Stimulated activated CD8-positive, alpha-beta memory T cell treated with anti-CD3 and anti-CD28 coated beads, Interleukin-15, amount 100 ng/mL, for 48 hours (primary cell): ENCODE results near the gene NEK9.
"Not testable (repeated sequence)": the region's sequence is repeated elsewhere in the genome, so short reads cannot be mapped to it uniquely, and the experiment has no call there.

ENCODE experiments used
- DNase-seq, 2 donors: peaks; one replicate each; pipeline ENCODE4 v3.0.0-alpha.2; 2020; ENCODE audit warnings: low read depth in 2 of 2

Gene NEK9

DNA sequence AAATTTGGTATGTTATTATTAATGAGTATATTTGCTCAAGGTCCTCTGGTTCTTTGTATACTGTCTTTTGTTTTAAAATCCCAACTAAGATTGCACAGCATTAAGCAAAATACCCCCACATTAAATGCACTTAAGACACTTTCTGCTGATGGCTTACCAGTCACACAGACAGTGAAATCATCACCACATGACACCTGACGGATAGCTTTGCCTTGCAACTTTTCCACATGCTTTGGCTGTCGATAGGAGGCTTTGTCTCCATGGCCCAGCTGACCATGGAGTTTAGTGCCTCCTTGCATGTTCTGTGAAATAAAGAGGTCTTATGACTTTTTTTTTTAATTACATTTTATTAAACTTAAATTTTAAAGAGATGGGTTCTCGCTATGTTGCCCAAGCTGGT, 19.7 kb downstream of the NEK9 start:
- no peak for DNase-seq

DNA sequence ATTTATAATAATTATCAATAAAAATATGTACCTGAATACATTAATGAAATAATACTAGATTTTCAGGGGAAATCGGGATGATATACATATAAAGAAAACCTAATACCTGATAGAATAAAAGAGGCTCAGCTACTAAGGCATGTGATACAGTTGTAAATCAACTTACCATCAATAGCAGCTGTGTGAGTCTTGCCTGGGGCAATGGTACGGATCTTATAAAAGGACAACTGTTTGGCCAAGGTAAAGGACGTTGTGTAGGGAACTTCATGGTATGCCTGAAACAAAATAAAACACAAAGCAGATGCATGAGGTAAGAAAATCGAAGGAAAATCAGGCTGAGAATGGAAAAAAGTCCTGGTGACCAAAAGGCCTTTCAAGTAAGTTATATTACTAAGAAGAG, 25.4 kb downstream of the NEK9 start:
- DNase-seq = no peak

DNA sequence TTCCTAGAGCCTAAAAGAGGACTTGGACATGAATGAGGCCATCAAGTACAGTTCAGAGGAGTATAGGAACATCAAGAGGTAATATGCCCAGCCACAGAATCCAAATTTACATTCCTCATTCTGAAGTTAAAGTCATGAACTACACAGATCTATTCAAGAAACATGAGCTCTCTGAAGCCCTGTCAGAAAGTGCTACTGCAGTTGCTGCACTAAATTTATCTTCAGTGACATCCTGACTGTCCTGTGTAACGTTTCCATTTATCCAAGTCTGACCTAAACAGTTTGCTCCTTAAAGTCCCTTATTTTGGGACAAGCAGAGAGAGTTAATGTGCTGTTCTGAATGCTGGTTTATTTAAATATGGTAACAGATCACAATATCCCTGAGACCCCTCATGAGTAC, 28.2 kb downstream of the NEK9 start:
- DNase-seq = no peak

DNA sequence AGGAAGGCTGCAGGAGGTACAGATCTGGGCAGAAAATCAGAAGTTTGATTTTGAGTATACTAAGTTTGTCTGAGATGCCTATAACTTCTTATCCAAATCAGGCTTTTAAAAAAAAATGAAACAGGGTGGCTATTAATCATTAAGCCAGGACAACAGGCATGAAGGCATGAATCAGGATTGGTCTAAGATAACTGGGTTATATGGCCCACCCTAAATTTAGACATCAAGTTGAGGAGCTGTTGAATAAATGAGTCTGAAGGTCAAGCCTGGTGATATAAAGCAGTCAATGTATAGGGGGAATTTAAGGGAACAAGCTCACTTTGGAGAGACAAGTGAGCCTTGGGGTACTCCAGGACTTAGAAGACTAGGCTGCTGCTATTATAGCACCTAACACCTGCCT, 28.6 kb downstream of the NEK9 start:
- DNase-seq = no peak

DNA sequence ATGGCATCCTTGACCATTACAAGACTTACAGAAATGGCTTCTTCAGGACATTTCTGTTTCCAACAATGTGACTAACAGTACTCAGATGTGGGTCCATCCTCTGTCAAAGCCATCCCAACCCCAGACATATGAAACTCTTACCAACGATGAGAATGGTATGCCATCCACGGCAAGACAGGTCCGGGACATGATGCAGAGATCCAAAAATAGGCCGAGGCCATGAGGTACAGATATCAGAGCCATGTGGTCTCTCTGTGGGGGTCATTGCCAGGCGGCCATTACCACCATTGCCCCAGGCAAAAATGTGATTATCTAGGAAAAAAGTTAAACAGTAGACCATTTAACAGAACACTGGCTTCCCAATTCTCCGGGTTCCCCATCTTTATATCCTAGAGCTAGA, 29.9 kb downstream of the NEK9 start:
- no peak for DNase-seq

DNA sequence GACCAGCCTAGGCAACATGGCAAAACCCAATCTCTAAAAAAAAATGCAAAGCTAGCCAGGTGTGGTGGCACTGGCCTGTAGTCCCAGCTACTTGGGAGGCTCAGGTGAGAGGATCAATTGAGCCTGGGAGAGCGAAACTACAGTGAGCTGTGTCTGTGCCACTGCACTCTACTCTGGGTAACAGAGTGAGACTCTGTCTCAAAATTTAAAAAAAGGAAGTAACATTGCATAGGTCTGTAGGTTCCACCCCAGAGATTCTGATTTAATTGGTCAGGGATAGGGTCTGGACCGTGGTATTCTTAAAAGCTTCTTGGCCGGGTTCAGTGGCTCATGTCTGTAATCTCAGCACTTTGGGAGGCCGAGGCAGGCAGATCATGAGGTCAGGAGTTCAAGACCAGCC, 31.2 kb downstream of the NEK9 start:
- no peak for DNase-seq

DNA sequence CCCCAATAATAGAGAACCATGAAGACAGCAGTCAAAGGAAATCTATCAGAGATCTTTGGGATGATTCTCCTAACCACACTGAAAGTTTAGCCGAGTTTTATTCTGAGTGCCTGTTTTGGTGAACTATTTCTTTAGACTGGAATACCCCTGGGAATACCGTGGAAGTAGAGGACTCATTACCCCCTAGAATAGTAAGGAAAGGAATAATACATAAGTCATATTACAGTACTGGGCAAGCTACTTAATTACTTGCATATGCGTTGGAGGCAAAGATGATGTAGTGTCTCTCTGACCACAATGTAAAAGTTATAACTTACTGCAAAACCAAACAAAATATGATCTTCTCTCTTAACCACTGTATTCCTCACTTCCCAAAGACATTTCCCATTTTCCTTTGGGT, 32.0 kb downstream of the NEK9 start:
- DNase-seq = no peak

DNA sequence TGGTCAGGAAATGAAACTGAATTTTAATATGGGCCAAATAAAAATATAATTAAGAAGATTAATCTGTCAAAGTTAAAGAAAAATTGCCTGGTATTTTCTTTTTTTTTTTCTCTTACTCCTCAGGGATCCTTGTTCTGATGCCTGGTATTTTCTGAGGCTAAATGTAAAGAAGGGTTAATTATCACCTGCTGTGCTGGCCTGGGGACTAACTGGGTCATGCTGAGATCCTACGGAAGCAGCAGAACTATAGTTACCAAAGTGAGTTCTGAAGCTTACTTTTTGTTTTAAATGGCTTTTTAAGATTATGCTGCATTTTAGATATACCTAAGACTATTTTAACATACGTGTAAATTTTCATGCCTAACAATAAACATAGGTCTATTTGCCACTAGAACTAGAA, 34.1 kb downstream of the NEK9 start:
- no peak for DNase-seq

DNA sequence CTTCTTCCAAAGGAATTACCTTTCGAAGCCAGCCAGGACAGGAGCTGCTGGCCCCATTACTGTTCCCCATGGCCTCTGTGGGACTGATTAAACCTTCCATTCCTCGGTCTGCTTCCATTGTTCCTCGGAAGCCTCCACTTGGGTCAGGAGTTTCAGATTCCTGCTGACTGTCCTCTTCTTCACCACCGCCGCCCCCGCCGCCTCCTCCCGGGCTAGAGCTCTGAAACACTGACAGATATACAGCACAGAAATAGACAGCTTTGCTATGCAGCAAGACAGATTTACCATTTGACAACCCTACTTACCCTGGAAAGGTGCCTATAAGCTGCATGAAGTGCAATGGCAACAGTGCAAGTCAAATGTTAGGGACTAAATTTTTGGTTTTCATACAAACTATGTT, 35.6 kb downstream of the NEK9 start:
- no peak for DNase-seq

DNA sequence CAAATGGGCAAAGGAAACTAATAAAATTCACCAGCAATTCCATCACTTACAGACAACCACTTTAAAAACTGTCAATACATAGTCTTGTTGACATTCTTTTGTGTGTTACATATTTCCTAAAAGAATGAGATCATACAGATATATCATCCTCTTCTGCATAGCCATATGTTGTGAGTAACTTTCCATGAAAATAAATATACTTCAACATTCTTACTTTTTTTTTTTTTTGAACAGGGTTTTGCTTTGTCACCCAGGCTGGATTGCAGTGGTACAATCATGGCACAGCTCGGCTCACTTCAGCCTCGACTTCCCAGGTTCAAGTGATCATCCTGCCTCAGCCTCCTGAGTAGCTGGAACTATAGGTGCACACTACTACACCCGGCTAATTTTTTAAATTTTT, 36.5 kb downstream of the NEK9 start:
- no peak for DNase-seq

DNA sequence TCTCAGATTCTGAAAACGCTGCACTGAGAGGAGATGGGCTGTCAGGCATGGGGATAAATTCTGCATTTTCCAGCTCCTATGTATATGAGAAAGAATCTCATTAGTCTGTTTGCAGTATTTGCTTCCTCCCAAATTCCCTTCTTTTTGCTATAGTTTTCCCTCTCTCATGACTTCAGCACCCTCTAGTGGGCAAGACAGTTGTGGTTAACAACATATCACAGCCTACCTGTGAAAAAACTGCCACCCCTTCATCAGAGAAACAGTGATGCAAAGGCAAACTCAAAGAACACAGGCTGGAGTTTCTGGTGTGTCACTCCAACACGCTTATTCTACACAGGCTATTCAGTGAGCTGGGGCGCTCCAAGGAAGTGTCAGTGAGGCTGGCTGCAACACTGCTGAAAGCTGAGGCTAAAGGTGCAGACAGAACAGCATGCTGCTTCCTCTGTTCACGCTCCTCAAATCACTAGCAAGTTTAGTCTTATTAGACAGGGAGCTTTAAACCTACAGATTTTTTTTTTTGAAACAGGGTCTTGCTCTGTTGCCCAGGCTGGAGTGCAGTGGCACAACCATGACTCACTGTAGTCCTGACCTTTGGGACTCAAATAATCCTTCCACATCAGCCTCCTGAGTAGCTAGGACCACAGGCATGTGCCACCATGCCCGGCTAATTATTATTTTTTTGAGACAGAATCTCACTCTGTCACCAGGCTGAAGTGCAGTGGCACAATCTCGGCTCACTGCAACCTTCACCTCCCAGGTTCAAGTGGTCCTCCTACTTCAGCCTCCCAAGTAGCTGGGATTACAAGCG, 38.1 kb downstream of the NEK9 start:
- DNase-seq = peak in 1 of 2 donors; percentile 4

DNA sequence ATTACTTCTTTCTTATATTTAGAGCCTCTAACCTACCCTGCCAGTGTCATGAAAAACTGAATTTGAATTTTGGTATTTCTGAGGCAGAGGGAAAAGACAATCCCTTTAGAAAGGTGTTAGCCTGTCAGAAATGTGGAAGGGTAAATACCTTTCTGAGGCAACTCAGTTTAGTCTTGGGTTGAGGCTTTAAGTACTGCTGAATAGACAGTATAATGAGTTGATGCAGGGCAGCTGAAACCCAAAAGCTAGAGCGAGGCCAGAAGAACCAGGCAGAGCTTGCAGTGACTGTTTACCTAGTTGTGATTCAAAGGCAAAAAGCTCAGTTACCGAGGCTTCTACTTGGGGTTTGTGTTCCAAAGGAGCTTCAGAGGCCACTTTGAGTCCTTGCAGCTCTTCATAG, 38.7 kb downstream of the NEK9 start:
- DNase-seq = no peak

DNA sequence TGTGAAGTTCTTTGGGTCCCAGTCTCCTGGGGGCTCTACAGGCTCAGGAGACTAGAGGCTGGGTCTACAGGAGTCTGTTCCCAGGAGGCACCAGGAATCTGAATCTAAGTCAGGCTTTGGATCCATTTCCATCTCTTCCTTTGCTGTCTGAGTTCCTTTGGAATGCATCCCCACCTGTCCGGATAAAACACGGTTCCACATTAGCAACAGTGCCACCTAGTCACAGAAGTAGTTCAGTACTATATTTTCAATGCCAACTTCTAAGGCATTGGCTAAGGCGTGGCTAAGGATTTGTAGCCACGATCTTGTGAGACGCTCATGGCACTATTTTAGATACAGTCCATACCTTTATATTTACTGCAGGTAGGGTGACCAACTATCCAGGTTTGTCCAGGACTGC, 42.3 kb downstream of the NEK9 start:
- no peak for DNase-seq

DNA sequence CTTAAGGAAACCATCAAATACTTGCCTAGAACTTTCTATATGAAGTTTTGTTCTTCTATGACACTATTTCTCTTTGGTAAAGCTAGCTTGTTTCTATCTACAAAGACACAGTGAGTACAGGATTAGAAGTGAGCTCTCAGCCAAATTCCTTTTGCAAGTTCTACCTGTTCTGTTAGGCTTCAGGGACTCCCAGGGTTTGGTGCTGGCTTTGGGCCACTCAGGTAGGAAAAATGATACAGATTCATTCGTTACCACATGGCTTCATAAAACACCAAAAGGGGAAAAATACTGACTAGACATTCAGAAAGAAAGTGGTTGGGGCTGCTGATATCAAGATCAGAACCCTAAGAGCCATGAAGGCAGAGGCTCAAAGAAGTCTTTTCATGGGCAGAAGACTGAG, 43.6 kb downstream of the NEK9 start:
- DNase-seq = no peak

DNA sequence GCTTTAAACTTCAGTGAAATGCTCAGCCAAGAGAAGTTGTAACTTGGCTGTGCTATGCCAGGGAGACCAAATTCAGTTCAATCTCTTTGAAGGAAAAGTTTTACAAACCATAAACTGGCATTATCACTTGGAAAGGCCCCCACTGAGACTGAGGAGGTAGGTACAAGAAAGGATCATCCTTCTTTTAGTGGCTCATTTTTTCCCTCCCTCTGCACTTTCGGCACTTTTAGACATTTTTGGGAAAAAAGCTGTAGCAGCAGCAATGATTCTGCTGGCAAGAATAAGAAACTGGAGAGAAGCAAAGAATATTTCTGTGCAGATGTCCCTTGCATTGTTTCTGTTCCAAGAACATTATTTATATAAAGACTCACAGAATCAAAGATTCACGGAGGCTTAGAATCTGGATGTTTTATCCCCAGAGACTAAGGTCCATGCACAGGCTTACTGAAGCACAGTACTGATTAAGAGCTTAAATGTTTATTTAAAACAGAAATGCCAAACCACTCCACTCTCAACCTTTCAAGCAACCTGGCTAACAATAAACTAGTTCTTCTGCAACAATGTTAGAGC, 45.1 kb downstream of the NEK9 start:
- DNase-seq = no peak

DNA sequence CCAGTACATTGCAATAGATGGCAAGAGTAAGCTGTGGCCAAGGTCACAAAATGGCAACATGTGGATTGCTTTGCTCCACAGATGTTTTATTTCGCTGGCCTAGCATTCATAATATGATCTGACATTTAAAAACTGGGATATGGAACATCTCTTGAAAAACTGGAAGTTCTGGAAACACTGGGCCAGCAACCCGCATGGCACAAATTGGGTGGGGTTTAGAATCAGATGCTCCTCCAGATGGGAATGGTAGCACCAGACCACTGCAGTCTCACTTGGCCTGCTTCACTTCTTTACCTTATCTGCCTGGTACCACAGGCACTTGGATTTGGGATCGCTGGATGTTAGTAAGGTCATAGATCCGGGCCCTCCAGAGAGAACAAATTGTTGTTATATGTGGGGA, 47.3 kb downstream of the NEK9 start:
- no peak for DNase-seq

DNA sequence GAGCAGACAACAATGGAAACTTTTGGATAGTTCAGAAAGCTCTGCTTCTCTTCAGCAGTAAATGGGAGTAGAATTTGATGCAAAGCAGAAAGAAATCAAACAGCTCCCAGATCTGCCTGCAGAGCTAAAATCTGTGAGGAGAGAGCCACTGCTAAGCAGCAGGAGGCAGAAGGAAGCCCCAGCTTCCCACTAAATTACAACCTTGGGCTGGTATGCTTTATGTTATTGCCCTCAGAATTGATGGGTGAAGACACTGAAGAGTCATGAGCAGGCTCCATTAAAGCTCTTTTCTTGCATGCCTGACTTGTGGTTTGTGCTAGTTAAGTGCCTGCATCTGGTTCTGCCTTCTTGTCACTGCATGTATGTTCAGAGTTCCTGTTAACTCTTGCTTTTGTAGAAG, 49.1 kb downstream of the NEK9 start:
- DNase-seq = no peak

DNA sequence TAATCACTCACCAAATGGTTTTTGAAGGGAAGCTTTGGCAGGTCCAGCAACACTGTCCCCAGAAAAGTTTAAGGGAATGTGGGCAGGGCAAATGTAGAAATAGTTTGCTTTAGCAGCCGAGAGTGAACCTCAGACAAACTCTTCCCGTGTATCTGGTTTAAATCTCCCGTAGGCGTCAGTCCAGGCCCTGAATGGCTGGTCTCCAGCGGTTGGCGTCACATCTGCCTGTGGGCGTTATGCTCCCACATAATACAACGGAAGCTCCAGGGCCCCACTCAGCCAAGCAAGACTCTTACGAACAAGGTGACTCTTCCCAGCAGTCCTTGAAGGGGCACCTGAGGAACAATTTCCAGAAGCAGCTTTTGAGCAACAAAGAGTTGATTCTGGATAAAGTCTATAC, 56.5 kb downstream of the NEK9 start:
- DNase-seq = no peak

DNA sequence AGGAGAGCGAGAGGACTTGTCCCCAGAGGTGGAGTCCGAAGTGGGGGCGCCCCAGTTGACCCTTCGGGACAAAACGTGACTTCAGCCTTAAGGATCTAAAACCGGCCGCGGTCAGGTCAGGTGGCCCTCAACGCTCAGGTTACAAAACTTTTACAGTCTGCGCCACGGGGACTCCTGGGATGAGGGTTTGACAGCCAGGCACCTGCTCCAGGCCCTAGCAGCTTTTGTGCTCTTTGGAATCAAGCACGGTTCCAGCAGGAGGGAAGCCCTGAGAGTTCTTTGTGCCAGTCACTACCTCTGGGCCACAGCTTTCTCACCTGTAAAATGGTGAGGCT, 57.1 kb downstream of the NEK9 start:
- no peak for DNase-seq

DNA sequence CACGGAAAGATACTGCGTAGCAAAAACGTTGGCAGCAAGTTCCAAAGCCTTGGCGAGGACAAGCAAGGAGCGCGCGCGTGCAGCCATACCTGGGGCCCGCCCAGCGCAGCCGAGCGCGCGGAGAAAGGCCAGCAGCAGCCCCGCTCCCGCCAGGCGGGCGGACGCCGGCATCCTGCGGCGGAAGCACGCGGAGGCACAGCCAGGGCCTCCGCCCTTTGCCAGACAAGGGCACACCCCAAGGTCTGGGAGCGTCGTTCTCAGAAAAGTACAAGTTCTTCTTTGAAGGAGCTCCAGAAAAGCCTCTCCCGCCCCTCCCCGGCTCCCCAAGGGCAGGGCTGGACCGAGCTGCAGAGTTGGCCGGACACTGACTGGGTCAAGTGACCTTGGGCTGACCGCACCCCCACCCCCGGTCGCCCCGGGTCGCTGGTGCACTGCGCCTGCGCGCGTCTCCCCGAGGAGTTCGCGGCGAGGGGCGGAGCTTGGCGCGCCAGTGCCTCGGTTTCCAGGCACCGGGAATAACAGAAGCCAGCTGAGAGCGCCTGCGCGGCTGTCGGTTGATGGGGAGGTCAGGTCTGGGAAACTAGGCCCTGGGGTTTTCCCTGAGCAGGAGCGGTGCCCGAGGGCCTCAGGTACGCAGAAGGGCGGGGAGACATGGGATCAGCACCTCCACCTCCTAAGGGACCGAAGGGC, 57.6 kb downstream of the NEK9 start, which contains the start of gene ZC2HC1C:
Gene ZC2HC1C, plus strand, starts transcription at position 521 of the 690 bp plus-strand sequence. CDS start 933 bp downstream, outside the sequence.
- DNase-seq = peak; percentile 56 to 60

DNA sequence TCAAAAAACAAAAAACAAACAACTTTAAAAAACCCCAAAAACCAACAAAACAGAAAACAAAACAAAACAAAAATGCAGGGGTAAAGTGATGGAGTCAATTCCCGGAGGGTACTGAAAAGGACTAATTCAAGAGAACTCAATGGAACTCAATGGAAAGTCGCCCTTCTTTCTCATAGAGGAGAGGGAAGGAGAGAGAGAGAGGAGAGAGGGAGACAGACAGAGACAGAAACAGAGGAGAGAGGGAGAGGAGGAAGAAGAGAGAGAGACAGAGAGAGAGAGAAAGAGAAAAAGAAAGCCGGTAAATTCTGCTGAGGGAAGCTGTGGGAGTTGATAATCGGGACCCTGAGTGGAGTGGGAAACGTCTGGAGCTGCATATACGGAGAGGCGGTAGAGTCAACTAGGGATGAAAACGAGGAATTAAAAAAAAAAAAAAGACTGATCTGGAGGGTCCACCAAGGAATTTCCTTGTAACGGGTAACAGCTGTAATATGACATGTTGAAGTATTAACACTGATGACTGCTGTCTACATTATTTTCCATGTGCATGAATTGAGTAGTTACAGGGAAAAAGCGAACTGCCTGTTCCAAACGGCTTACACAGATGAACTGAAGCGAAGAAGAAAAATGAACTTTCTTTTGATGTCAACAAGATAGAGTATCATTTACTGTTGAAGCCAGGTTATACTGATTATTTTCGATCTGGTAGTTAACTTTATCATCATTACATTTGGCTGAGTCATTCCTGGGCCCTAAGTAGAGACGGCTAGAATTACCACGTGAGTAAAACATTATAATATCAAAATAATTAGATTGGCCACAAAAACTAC, 58.3 kb downstream of the NEK9 start:
- no peak for DNase-seq

DNA sequence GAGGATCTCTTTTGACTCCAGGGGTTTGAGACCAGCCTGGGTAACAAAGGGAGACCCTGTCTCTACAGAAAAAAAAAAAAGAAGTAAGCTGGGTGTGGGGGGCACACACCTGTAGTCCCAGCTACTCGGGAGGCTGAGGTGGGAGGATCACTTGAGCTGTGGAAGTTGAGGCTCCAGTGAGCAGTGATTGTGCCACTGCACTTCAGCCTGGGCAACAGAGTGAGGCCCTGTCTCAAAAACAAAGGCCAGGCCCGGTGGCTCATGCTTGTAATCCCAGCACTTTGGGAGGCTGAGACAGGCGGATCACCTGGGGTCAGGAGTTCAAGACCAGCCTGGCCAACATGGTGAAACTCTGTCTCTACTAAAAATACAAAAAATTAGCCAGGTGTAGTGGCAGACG, 59.1 kb downstream of the NEK9 start:
- not testable (repeated sequence) for DNase-seq
